Neural cell (in vitro differentiated cells): Measurements from ENCODE around the gene WDR77. TPM values are rescaled to one million over a fixed set of nuclear protein-coding genes. Genes with fewer than 3 reads are reported as not detected.

Experiments
- H2AFZ ChIP-seq: fragments of 200-600, 300-800 bp; sonication (generic), shearing (Covaris generic); 2 replicates; pipeline ENCODE4 v1.6.0; 2014; ENCODE audit warnings: low read depth, mild to moderate bottlenecking, antibody characterized with exemption, low read length, moderate library complexity
- H3F3A ChIP-seq: fragments of 200-600 bp; shearing (Covaris generic); 2 replicates; pipeline ENCODE4 v1.6.1; 2016; ENCODE audit warnings: mild to moderate bottlenecking, moderate library complexity, mixed read lengths, antibody characterized with exemption, low read length; ENCODE audit not compliant: insufficient read depth, poor library complexity, severe bottlenecking
- H3K27ac ChIP-seq: fragments of 200-600, 300-800 bp; sonication (generic), shearing (Covaris generic); 2 replicates; pipeline ENCODE4 v1.5.1; 2014; ENCODE audit warnings: mild to moderate bottlenecking, low read length, moderate library complexity
- H3K27me3 ChIP-seq: fragments of 300-800, 200-600 bp; sonication (generic), shearing (Covaris generic); 2 replicates; pipeline ENCODE4 v1.6.0; 2014; ENCODE audit warnings: mild to moderate bottlenecking, low read depth, low read length, moderate library complexity; ENCODE audit not compliant: insufficient read depth
- H3K36me3 ChIP-seq: fragments of 300-800, 200-600 bp; sonication (generic), shearing (Covaris generic); 2 replicates; pipeline ENCODE4 v1.5.1; 2014; ENCODE audit warnings: mild to moderate bottlenecking, antibody characterized with exemption, low read length, moderate library complexity; ENCODE audit not compliant: insufficient read depth
- H3K4me2 ChIP-seq: fragments of 300-800, 200-600 bp; sonication (generic), shearing (Covaris generic); 2 replicates; pipeline ENCODE4 v1.6.0; 2014; ENCODE audit warnings: mild to moderate bottlenecking, low read length
- H3K4me3 ChIP-seq: fragments of 300-800, 200-600 bp; sonication (generic), shearing (Covaris generic); 2 replicates; pipeline ENCODE4 v1.5.1; 2014; ENCODE audit warnings: mild to moderate bottlenecking, low read length, moderate library complexity
- H3K79me2 ChIP-seq: fragments of 200-600 bp; shearing (Covaris generic); replicated peaks from 2 replicates; pipeline ENCODE4 v1.6.0; 2014; ENCODE audit warnings: mild to moderate bottlenecking, low read length, moderate library complexity; ENCODE audit not compliant: insufficient read depth
- H3K9ac ChIP-seq: fragments of 300-800, 200-600 bp; sonication (generic), shearing (Covaris generic); 2 replicates; pipeline ENCODE4 v1.6.1; 2016; ENCODE audit warnings: mild to moderate bottlenecking, low read length, mixed read lengths
- H3K9me2 ChIP-seq: fragments of 200-600 bp; shearing (Covaris generic); 2 replicates; pipeline ENCODE4 v1.6.1; 2016; ENCODE audit warnings: mild to moderate bottlenecking, low read length, mixed read lengths; ENCODE audit not compliant: insufficient read depth
- H3K9me3 ChIP-seq: fragments of 200-600, 300-800 bp; sonication (generic), shearing (Covaris generic); 2 replicates; pipeline ENCODE4 v1.6.1; 2016; ENCODE audit warnings: mild to moderate bottlenecking, mixed run types, low read length, moderate library complexity, mixed read lengths
- H4K20me1 ChIP-seq: fragments of 200-600 bp; shearing (Covaris generic); 2 replicates; pipeline ENCODE4 v1.6.1; 2016; ENCODE audit warnings: mild to moderate bottlenecking, mixed run types; ENCODE audit not compliant: insufficient read depth
- CTCF ChIP-seq: fragments of 450-650 bp; IDR thresholded peaks from 2 replicates; pipeline ENCODE4 v1.5.1; 2014; ENCODE audit warnings: antibody characterized with exemption, mild to moderate bottlenecking, moderate library complexity; ENCODE audit not compliant: poor library complexity, severe bottlenecking
- EP300 ChIP-seq: fragments of 450-650 bp; conservative IDR thresholded peaks from 2 replicates; pipeline ENCODE4 v1.6.1; 2014; ENCODE audit warnings: antibody characterized with exemption, mild to moderate bottlenecking, moderate library complexity; ENCODE audit not compliant: poor library complexity, severe bottlenecking
- EZH2 ChIP-seq: fragments of 200-600, 300-800 bp; shearing (Covaris generic), sonication (generic); IDR thresholded peaks from 2 replicates; pipeline ENCODE4 v1.6.1; 2014; ENCODE audit warnings: antibody characterized with exemption, low read length, borderline replicate concordance, mild to moderate bottlenecking; ENCODE audit not compliant: insufficient read depth, poor library complexity, severe bottlenecking
- MXI1 ChIP-seq: fragments of 450-650 bp; conservative IDR thresholded peaks from 2 replicates; pipeline ENCODE4 v1.6.1; 2014; ENCODE audit warnings: antibody characterized with exemption, mild to moderate bottlenecking; ENCODE audit not compliant: poor library complexity, severe bottlenecking
- POLR2AphosphoS5 ChIP-seq: IDR thresholded peaks from 2 replicates; pipeline ENCODE4 v1.6.1; 2012
- RAD21 ChIP-seq: fragments of 450-650 bp; conservative IDR thresholded peaks from 2 replicates; pipeline ENCODE4 v1.6.1; 2014; ENCODE audit warnings: antibody characterized with exemption, mild to moderate bottlenecking, moderate library complexity
- REST ChIP-seq: IDR thresholded peaks from 2 replicates; pipeline ENCODE4 v1.6.1; 2012; ENCODE audit warnings: borderline replicate concordance
- SMC3 ChIP-seq: fragments of 450-650 bp; conservative IDR thresholded peaks from 2 replicates; pipeline ENCODE4 v1.6.1; 2014; ENCODE audit warnings: antibody characterized with exemption, mild to moderate bottlenecking, moderate library complexity; ENCODE audit not compliant: poor library complexity
- TAF1 ChIP-seq: IDR thresholded peaks from 2 replicates; pipeline ENCODE4 v1.6.1; 2012; ENCODE audit warnings: low read depth
- polyA plus RNA-seq: library from polyadenylated mRNA; depleted of rRNA; stranded (reverse); fragments of >200 nt; gene quantifications from 2 replicates; pipeline ENCODE4 v1.2.3, GENCODE V29; 2014
- small RNA-seq, 3 experiments: library from RNA; depleted of rRNA; stranded (forward); fragments of <200 nt; gene quantifications; one replicate each; pipeline ENCODE3, GENCODE V24; 2012

Gene WDR77
- polyA plus RNA-seq, 1 donor from 2014 or later = 63.6 TPM

GRCh38 chr1:111392042-111392441 is 57.0 kb downstream of the WDR77 start:
- Histone ChIP-seq H3K36me3 (no peaks in the 10 kb centered on the region), H3K9me2 (no peaks in the 10 kb centered on the region), H2AFZ (no peak overlapping the region), H3F3A (no peaks in the 10 kb centered on the region), H4K20me1 (no peaks in the 10 kb centered on the region), H3K9ac (no peak overlapping the region), H3K27me3 (no peaks in the 10 kb centered on the region), H3K27ac (no peak overlapping the region), H3K4me2 (no peak overlapping the region), H3K79me2 (no peaks in the 10 kb centered on the region), H3K9me3 (no peaks in the 10 kb centered on the region), H3K4me3 (no peak overlapping the region)
- TF ChIP-seq POLR2AphosphoS5 (no peak), TAF1 (no peak), SMC3 (no peak), EP300 (no peak), MXI1 (no peak), RAD21 (no peak), REST (no peak), CTCF (no peak), EZH2 (no peak)

Small RNAs within 50 kb of the gene (small RNA-seq; reads per million reads assigned to genes)
- gene RF00019 = 0 to 1.2 (median 0) reads per million in 3 experiments
- 0 to 2.4 (median 1.2) reads per million in 3 experiments for gene RNU6-792P

Other genes with a start within 250 kb of the WDR77 start
- gene DENND2D, start 248.6 kb downstream of the WDR77 start, polyA plus RNA-seq = not detected in 2 replicates
- not detected in 2 replicates for gene CHI3L2, start 221.5 kb downstream of the WDR77 start, polyA plus RNA-seq
- not detected in 2 replicates for gene CHIA, start 158.4 kb downstream of the WDR77 start, polyA plus RNA-seq
- 7.4 and 19.9 TPM in 2 replicates for gene OVGP1, start 21.5 kb downstream of the WDR77 start, polyA plus RNA-seq
- gene ATP5PB, start 208 bp upstream of the WDR77 start, polyA plus RNA-seq = 582 and 597 TPM in 2 replicates
- 1.3 and 2.1 TPM in 2 replicates for gene C1orf162, start 24.7 kb upstream of the WDR77 start, polyA plus RNA-seq
- gene ADORA3, start 54.4 kb upstream of the WDR77 start, polyA plus RNA-seq = not detected in 2 replicates
- not detected in 2 replicates for gene TMIGD3, start 54.4 kb upstream of the WDR77 start, polyA plus RNA-seq
- 24.9 and 28.7 TPM in 2 replicates for gene RAP1A, start 170.5 kb upstream of the WDR77 start, polyA plus RNA-seq